ENCODE data around the gene SNTA1.
"Not testable (repeated sequence)": the region's sequence is repeated elsewhere in the genome, so short reads cannot be mapped to it uniquely, and the experiment has no call there.

The SNTA1 gene

GRCh38 chr20:33463332-33464101, 20.0 kb upstream of the SNTA1 start:
- no peak for DNase-seq (ENCODE audit: low read depth)
- TF ChIP-seq, protein P1, sequence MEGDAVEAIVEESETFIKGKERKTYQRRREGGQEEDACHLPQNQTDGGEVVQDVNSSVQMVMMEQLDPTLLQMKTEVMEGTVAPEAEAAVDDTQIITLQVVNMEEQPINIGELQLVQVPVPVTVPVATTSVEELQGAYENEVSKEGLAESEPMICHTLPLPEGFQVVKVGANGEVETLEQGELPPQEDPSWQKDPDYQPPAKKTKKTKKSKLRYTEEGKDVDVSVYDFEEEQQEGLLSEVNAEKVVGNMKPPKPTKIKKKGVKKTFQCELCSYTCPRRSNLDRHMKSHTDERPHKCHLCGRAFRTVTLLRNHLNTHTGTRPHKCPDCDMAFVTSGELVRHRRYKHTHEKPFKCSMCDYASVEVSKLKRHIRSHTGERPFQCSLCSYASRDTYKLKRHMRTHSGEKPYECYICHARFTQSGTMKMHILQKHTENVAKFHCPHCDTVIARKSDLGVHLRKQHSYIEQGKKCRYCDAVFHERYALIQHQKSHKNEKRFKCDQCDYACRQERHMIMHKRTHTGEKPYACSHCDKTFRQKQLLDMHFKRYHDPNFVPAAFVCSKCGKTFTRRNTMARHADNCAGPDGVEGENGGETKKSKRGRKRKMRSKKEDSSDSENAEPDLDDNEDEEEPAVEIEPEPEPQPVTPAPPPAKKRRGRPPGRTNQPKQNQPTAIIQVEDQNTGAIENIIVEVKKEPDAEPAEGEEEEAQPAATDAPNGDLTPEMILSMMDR (IDR thresholded peaks at IDR 0.05; ENCODE audit: control insufficient read depth, insufficient read depth, low read depth, low read length, missing control alignments): no peak
- H3K4me3 ChIP-seq (ENCODE audit: control insufficient read depth, low read depth, low read length): no peak overlapping the region

DNA sequence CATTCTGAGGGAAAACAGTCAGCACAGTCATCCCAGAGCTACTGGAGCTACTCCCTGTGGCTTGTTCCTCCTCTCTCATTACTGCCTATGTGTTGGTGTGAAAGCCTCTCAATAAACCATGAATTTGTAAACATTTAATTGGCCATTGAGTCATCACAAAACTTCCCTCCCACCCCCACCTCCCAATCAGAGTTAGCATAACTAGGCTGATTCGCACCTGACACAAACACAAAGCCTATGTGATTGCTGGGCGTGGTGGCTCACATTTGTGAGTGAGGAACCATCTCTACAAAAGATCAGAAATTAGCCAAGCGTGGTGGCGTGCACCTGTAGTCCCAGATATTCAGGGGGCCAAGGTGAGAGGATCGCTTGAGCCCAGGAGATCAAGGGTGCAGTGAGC, 17.1 kb upstream of the SNTA1 start:
- TF ChIP-seq, protein P1 (IDR thresholded peaks at IDR 0.05; ENCODE audit: control insufficient read depth, insufficient read depth, low read depth, low read length, missing control alignments): no peak
- H3K4me3 ChIP-seq (ENCODE audit: control insufficient read depth, low read depth, low read length): no peak overlapping the region
- no peak for DNase-seq (ENCODE audit: low read depth)

- TF ChIP-seq, protein P1 (IDR thresholded peaks at IDR 0.05; ENCODE audit: control insufficient read depth, insufficient read depth, low read depth, low read length, missing control alignments): no peak
- H3K4me3 ChIP-seq (ENCODE audit: control insufficient read depth, low read depth, low read length): no peak overlapping the region
- no peak for DNase-seq (ENCODE audit: low read depth)
Measured at GRCh38 chr20:33459599-33459998, 16.0 kb upstream of the SNTA1 start.

GRCh38 chr20:33456916-33457642, 13.5 kb upstream of the SNTA1 start:
- DNase-seq (ENCODE audit: low read depth): not testable (repeated sequence)
- TF ChIP-seq, protein P1 (IDR thresholded peaks at IDR 0.05; ENCODE audit: control insufficient read depth, insufficient read depth, low read depth, low read length, missing control alignments): peak; percentile 98

GRCh38 chr20:33450867-33451266, 7.3 kb upstream of the SNTA1 start:
- no peak overlapping the region for H3K4me3 ChIP-seq (ENCODE audit: control insufficient read depth, low read depth, low read length)
- DNase-seq (ENCODE audit: low read depth): no peak
- TF ChIP-seq, protein P1 (IDR thresholded peaks at IDR 0.05; ENCODE audit: control insufficient read depth, insufficient read depth, low read depth, low read length, missing control alignments): no peak

More at GRCh38 chr20:33456916-33457642, 13.5 kb upstream of the SNTA1 start:
- H3K4me3 ChIP-seq (ENCODE audit: control insufficient read depth, low read depth, low read length): not testable (repeated sequence)

DNA sequence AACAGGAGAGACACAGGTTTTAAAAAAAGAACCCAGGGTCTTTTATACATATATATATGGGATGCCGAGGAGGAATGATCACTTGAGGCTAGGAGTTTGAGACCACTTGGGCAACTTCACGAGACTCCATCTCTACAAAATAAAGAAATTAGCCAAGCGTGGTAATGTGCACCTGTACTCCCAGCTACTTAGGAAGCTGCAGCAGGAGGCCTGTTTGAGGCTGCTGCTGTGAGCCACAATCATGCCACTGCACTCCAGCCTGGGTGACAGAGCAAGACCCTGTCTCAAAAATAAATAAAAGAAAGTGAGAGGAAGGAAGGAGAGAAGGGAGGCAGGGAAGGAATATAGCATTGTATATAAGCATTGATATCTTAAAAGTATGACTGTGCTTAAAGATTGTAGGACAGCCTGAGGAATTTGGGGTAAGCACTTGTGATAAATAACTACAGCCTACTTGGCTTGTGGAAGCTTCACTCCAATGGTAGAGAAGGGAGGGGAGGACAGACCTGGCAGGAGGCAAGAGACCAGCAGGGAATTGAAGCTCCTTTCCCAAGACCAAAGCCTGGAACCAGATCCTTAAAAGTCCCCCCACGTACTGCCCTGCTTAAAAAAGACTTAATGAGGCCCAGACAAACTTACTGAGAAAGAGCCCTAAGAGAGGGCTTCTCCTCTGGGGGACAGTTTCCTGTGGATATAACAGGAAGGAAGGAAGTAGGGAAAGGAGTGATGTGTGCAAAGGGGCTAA, 2.5 kb upstream of the SNTA1 start:
- no peak overlapping the region for H3K4me3 ChIP-seq (ENCODE audit: control insufficient read depth, low read depth, low read length)
- DNase-seq (ENCODE audit: low read depth): no peak
- TF ChIP-seq, protein P1 (IDR thresholded peaks at IDR 0.05; ENCODE audit: control insufficient read depth, insufficient read depth, low read depth, low read length, missing control alignments): no peak
